ENCODE measurements around the gene HYCC1.

DNA sequence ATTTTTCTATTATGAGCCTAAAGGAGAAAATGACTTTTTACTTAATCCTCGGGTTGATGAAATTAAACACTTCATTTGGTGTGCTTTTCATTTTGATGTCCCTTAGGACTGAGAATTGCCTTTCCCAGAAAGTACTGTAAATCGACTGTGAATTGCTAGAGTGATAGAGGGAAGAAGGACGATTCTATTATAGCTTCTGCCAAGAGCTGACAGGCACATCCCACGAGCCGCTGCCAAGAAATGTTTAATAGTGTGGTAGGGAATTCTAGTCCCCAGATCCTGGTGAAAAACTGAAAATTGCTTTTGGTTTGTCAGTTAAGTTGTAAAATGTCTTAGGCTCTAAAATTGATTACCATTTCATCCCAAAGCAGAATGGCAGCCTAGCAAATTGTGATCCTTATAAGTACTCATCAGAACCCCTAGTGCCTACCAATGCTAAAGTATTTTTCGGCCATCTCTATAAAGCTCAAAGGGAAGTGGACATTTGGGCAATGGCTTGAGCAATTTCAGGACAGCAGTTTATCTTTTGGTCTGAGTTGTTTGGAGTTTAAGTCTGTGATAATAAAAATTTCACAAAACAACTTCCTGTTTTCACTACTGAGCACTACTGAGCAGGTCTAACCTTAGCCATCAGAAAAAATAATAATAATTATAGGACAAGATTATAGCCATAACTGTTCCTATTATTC is 44.6 kb upstream of the HYCC1 start:
- TF ChIP-seq CTCF (optimal IDR thresholded peaks at IDR 0.05 in 1 of 3, IDR thresholded peaks at IDR 0.05 in 1 of 3, conservative IDR thresholded peaks at IDR 0.05 in 1 of 3; ENCODE audit: extremely low read depth in 1 of 3, insufficient read depth in 2 of 3, low read length in 3 of 3) (no peak), EZH2 (IDR thresholded peaks at IDR 0.05; ENCODE audit: low read length) (no peak)
